Neural progenitor cell (in vitro differentiated cells): Measurements from ENCODE around the gene RAPH1. TPM values are rescaled to one million over a fixed set of nuclear protein-coding genes. Genes with fewer than 3 reads are reported as not detected.

Experiments used
- DNase-seq: peaks from one replicate; pipeline ENCODE4 v3.0.0-alpha.2; 2016; ENCODE audit warnings: low spot score
- H2AFZ ChIP-seq: fragments of 200-600 bp; sonication (generic); replicated peaks from 2 replicates; pipeline ENCODE4 v1.6.1; 2016; ENCODE audit warnings: antibody characterized with exemption
- H3F3A ChIP-seq: fragments of 200-600 bp; sonication (generic); 2 replicates; pipeline ENCODE4 v1.6.1; 2016; ENCODE audit warnings: antibody characterized with exemption, low read depth
- H3K27ac ChIP-seq: fragments of 200-600 bp; sonication (generic); 2 replicates; pipeline ENCODE4 v1.5.1; 2016; ENCODE audit warnings: mild to moderate bottlenecking
- H3K27me3 ChIP-seq: fragments of 200-600 bp; sonication (generic); 2 replicates; pipeline ENCODE4 v1.6.1; 2016; ENCODE audit warnings: mild to moderate bottlenecking, moderate library complexity
- H3K36me3 ChIP-seq: fragments of 200-600 bp; sonication (generic); 2 replicates; pipeline ENCODE4 v1.5.1; 2016
- H3K4me1 ChIP-seq: fragments of 200-600 bp; sonication (generic); 2 replicates; pipeline ENCODE4 v1.6.1; 2016; ENCODE audit warnings: mixed run types
- H3K4me2 ChIP-seq: fragments of 200-600 bp; sonication (generic); 2 replicates; pipeline ENCODE4 v1.6.1; 2016
- H3K4me3 ChIP-seq: fragments of 200-600 bp; sonication (generic); 2 replicates; pipeline ENCODE4 v1.5.1; 2016
- H3K79me2 ChIP-seq: fragments of 200-600 bp; sonication (generic); 2 replicates; pipeline ENCODE4 v1.6.1; 2016; ENCODE audit warnings: low read depth
- H3K9ac ChIP-seq: fragments of 200-600 bp; sonication (generic); 2 replicates; pipeline ENCODE4 v1.6.1; 2016
- H3K9me3 ChIP-seq: fragments of 200-600 bp; sonication (generic); 2 replicates; pipeline ENCODE4 v1.5.1; 2016; ENCODE audit warnings: low read depth
- H4K20me1 ChIP-seq: fragments of 200-600 bp; sonication (generic); 2 replicates; pipeline ENCODE4 v1.6.1; 2016; ENCODE audit warnings: low read depth
- H3K27ac Mint-ChIP-seq: 3 replicates; pipeline ENCODE4 v1.8.0; 2021; ENCODE audit warnings: mixed read lengths
- H3K27me3 Mint-ChIP-seq: 2 replicates; pipeline ENCODE4 v1.8.0; 2022; ENCODE audit warnings: low read depth, mild to moderate bottlenecking, inconsistent platforms, moderate library complexity, mixed read lengths; ENCODE audit not compliant: insufficient read depth
- H3K36me3 Mint-ChIP-seq: 3 replicates; pipeline ENCODE4 v1.8.0; 2021; ENCODE audit warnings: mixed read lengths
- H3K4me1 Mint-ChIP-seq: 3 replicates; pipeline ENCODE4 v1.8.0; 2021; ENCODE audit warnings: mixed read lengths
- H3K4me3 Mint-ChIP-seq: 3 replicates; pipeline ENCODE4 v1.8.0; 2021; ENCODE audit warnings: mild to moderate bottlenecking, moderate library complexity, mixed read lengths
- H3K9me3 Mint-ChIP-seq: 3 replicates; pipeline ENCODE4 v1.8.0; 2020; ENCODE audit warnings: mixed read lengths
- EZH2 ChIP-seq: fragments of 200-600 bp; sonication (generic); IDR thresholded peaks from 2 replicates; pipeline ENCODE4 v1.6.1; 2017; ENCODE audit warnings: antibody characterized with exemption, mild to moderate bottlenecking, moderate library complexity
- EZH2phosphoT487 ChIP-seq: fragments of 200-600 bp; sonication (generic); IDR thresholded peaks from 2 replicates; pipeline ENCODE4 v1.6.1; 2017; ENCODE audit warnings: antibody characterized with exemption
- total RNA-seq: library from RNA; depleted of rRNA; stranded (reverse); fragments of >200 nt; gene quantifications from 2 replicates; pipeline ENCODE4 v1.2.3, GENCODE V29; 2015; ENCODE audit warnings: low replicate concordance
- TF ChIP-seq, protein P1 (sequence below): fragments of 200-600 bp; sonication (generic); IDR thresholded peaks from 2 replicates; pipeline ENCODE4 v1.5.1; 2017; ENCODE audit warnings: antibody characterized with exemption, mild to moderate bottlenecking

RAPH1 gene
- total RNA-seq, 1 donor from 2014 or later, result 11.2 TPM

DNA sequence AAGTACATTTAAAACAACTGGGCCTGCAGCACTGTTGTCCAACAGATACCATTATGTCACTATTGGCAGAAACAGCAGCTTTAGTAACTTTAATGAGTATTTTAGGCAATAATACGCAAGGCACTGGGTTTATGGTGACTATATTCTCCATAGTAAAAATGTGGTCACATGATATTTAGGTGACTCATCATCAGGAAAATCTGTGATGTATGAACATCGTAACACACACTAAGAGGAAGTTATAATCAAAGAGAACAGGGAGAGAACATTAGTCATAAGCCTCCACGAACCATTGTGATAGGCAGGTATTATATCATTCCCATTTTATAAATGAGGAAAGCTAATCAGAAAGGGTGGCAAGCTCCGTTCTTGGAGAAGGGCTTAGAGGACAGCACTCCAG lies 36.9 kb downstream of the RAPH1 start:
- H3K27me3 Mint-ChIP-seq, result peaks cover 2% of the 10 kb centered on the region
- Histone ChIP-seq H3K9ac (no peak overlapping the region), H3K79me2 (peaks cover 16% of the 10 kb centered on the region), H4K20me1 (no peaks in the 10 kb centered on the region), H3F3A (no peaks in the 10 kb centered on the region), H3K27me3 (no peaks in the 10 kb centered on the region), H3K4me2 (no peak overlapping the region), H3K9me3 (no peaks in the 10 kb centered on the region), H3K4me3 (no peak overlapping the region), H3K27ac (no peak overlapping the region), H3K36me3 (peaks cover 7% of the 10 kb centered on the region), H2AFZ (no peak overlapping the region), H3K4me1 (no peaks in the 10 kb centered on the region)
- H3K9me3 Mint-ChIP-seq, result peaks cover under 1% of the 10 kb centered on the region
- H3K36me3 Mint-ChIP-seq, result peaks cover 21% of the 10 kb centered on the region
- TF ChIP-seq, protein P1, sequence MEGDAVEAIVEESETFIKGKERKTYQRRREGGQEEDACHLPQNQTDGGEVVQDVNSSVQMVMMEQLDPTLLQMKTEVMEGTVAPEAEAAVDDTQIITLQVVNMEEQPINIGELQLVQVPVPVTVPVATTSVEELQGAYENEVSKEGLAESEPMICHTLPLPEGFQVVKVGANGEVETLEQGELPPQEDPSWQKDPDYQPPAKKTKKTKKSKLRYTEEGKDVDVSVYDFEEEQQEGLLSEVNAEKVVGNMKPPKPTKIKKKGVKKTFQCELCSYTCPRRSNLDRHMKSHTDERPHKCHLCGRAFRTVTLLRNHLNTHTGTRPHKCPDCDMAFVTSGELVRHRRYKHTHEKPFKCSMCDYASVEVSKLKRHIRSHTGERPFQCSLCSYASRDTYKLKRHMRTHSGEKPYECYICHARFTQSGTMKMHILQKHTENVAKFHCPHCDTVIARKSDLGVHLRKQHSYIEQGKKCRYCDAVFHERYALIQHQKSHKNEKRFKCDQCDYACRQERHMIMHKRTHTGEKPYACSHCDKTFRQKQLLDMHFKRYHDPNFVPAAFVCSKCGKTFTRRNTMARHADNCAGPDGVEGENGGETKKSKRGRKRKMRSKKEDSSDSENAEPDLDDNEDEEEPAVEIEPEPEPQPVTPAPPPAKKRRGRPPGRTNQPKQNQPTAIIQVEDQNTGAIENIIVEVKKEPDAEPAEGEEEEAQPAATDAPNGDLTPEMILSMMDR, result no peak
- no peak for TF ChIP-seq EZH2
- no peak for TF ChIP-seq EZH2phosphoT487
- no peak for DNase-seq
- peaks cover 3% of the 10 kb centered on the region for H3K4me1 Mint-ChIP-seq
- H3K4me3 Mint-ChIP-seq, result no peak overlapping the region
- H3K27ac Mint-ChIP-seq, result no peak overlapping the region

DNA sequence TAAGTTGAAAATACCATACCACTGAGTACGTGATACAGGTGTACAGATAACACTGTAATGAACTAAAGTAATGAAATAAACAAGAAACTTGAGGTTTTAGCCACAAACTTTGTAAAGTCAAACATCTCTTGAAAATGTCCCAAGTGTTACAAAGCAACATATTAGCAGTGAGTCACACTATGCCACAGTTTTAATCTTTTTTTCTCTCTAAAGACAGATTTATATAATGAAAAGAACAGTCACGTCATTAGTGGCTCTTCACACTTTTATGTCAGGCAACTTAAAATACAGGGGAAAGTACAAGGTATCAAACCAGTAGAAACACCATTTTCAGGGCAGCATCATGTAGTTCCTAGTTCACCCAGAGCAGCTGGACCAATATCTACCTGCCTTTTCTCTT lies 42.1 kb downstream of the RAPH1 start:
- Mint-ChIP-seq H3K27me3 (peaks cover 2% of the 10 kb centered on the region), H3K4me3 (no peak overlapping the region), H3K27ac (no peak overlapping the region), H3K36me3 (peaks cover 19% of the 10 kb centered on the region), H3K4me1 (peaks cover 12% of the 10 kb centered on the region), H3K9me3 (no peaks in the 10 kb centered on the region)
- Histone ChIP-seq H3F3A (no peaks in the 10 kb centered on the region), H3K9me3 (no peaks in the 10 kb centered on the region), H3K79me2 (no peaks in the 10 kb centered on the region), H3K4me1 (no peaks in the 10 kb centered on the region), H4K20me1 (no peaks in the 10 kb centered on the region), H3K4me3 (no peak overlapping the region), H3K9ac (no peak overlapping the region), H3K27ac (no peak overlapping the region), H3K27me3 (no peaks in the 10 kb centered on the region), H3K36me3 (peaks cover 7% of the 10 kb centered on the region), H2AFZ (no peak overlapping the region), H3K4me2 (no peak overlapping the region)
- DNase-seq, result no peak
- TF ChIP-seq EZH2, result no peak
- TF ChIP-seq EZH2phosphoT487, result no peak
- TF ChIP-seq, protein P1, result no peak

DNA sequence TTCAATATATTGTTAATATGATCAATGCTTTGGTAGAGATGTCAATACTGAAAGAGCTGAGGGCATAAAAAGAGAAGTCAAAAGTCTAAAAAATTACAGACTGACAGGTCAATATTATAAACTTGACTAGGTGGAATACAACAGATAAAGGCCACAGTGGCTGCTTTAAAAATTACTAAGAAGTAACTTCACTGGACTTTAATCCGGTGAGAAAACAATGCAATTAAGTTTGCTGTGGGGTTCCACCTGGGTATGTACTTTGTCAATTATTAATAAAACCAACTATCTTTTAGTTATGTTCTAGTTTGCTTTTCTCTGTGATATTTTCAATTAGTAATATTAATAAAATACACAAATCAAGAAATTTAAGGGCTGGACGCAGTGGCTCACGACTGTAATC lies 44.7 kb downstream of the RAPH1 start:
- Histone ChIP-seq H3K27me3 (no peaks in the 10 kb centered on the region), H3K79me2 (no peaks in the 10 kb centered on the region), H3F3A (no peaks in the 10 kb centered on the region), H3K27ac (no peak overlapping the region), H3K4me3 (no peak overlapping the region), H3K36me3 (peaks cover 4% of the 10 kb centered on the region), H2AFZ (no peak overlapping the region), H3K9ac (no peak overlapping the region), H3K4me2 (no peak overlapping the region), H3K4me1 (no peaks in the 10 kb centered on the region), H4K20me1 (no peaks in the 10 kb centered on the region), H3K9me3 (no peaks in the 10 kb centered on the region)
- DNase-seq, result no peak
- no peak overlapping the region for H3K27ac Mint-ChIP-seq
- peaks cover 12% of the 10 kb centered on the region for H3K4me1 Mint-ChIP-seq
- H3K36me3 Mint-ChIP-seq, result peaks cover 27% of the 10 kb centered on the region
- no peaks in the 10 kb centered on the region for H3K27me3 Mint-ChIP-seq
- no peaks in the 10 kb centered on the region for H3K9me3 Mint-ChIP-seq
- TF ChIP-seq EZH2phosphoT487, result no peak
- TF ChIP-seq, protein P1, result no peak
- H3K4me3 Mint-ChIP-seq, result no peak overlapping the region
